ENCODE measurements around the gene ARVCF.

- TF ChIP-seq CTCF (IDR thresholded peaks at IDR 0.05) = no peak
- TF ChIP-seq EZH2 (IDR thresholded peaks at IDR 0.05; ENCODE audit: borderline replicate concordance, insufficient read depth, low read depth, low read length, poor library complexity, severe bottlenecking) = no peak
Measured at GRCh38 chr22:19971276-19972124, 45.1 kb downstream of the ARVCF start.

Data from B cell (primary cell).